NCI-H82 (cell line): ENCODE results near the gene YIPF1.
"Not testable (repeated sequence)": the region's sequence is repeated elsewhere in the genome, so short reads cannot be mapped to it uniquely, and the experiment has no call there.

Experiments used
- DNase-seq: peaks from one replicate; lab custom pipeline; 2025; lab: John Stamatoyannopoulos, UW

Gene YIPF1

GRCh38 chr1:53837924-53838653 is 51.5 kb downstream of the YIPF1 start, which contains the start of gene NDC1:
NDC1 (minus strand) TSS chr1:53838296; CDS start chr1:53838261, 35 bp downstream.
- peak; percentile 99 for DNase-seq

- no peak for DNase-seq
Measured at GRCh38 chr1:53837646-53837923, 52.0 kb downstream of the YIPF1 start.

GRCh38 chr1:53835491-53835890 is 54.1 kb downstream of the YIPF1 start:
- DNase-seq: no peak

- no peak for DNase-seq
Measured at GRCh38 chr1:53834776-53835175, 54.8 kb downstream of the YIPF1 start.

GRCh38 chr1:53833393-53833792 is 56.2 kb downstream of the YIPF1 start:
- no peak for DNase-seq

GRCh38 chr1:53826367-53826766 is 63.2 kb downstream of the YIPF1 start:
- DNase-seq: no peak

- DNase-seq: no peak
Measured at GRCh38 chr1:53825306-53825705, 64.3 kb downstream of the YIPF1 start.

- DNase-seq: no peak
Measured at GRCh38 chr1:53822931-53823330, 66.7 kb downstream of the YIPF1 start.

- DNase-seq: no peak
Measured at GRCh38 chr1:53821380-53821779, 68.2 kb downstream of the YIPF1 start.

- DNase-seq: no peak
Measured at GRCh38 chr1:53819387-53819786, 70.2 kb downstream of the YIPF1 start.

GRCh38 chr1:53816584-53816983 is 73.0 kb downstream of the YIPF1 start:
- DNase-seq: not testable (repeated sequence)

GRCh38 chr1:53815484-53815883 is 74.1 kb downstream of the YIPF1 start:
- not testable (repeated sequence) for DNase-seq

- peak; percentile 74 for DNase-seq
Measured at GRCh38 chr1:53811414-53811851, 78.2 kb downstream of the YIPF1 start.

- no peak for DNase-seq
Measured at GRCh38 chr1:53810497-53810896, 79.1 kb downstream of the YIPF1 start.

- no peak for DNase-seq
Measured at GRCh38 chr1:53810007-53810406, 79.6 kb downstream of the YIPF1 start.

- peak; percentile 68 for DNase-seq
Measured at GRCh38 chr1:53807916-53808315, 81.7 kb downstream of the YIPF1 start.

- no peak for DNase-seq
Measured at GRCh38 chr1:53804791-53805505, 84.6 kb downstream of the YIPF1 start.

- no peak for DNase-seq
Measured at GRCh38 chr1:53804181-53804580, 85.4 kb downstream of the YIPF1 start.
